Measurements from ENCODE around the gene CGB3. TPM values are rescaled to one million over a fixed set of nuclear protein-coding genes. Genes with fewer than 3 reads are reported as not detected.
"Not testable (repeated sequence)": the region's sequence is repeated elsewhere in the genome, so short reads cannot be mapped to it uniquely, and the experiment has no call there.

CGB3 gene
- total and polyA plus RNA-seq, 8 donors, result 0.81 TPM; not detected in 7

GRCh38 chr19:49059053-49059452, 34.9 kb upstream of the CGB3 start:
- Histone ChIP-seq H3K4me1 (peaks cover 7 to 21% of the 10 kb centered on the region in 2 donors), H3K36me3 (no peaks in the 10 kb centered on the region), H3K27me3 (peaks cover 0 to 93% of the 10 kb centered on the region in 2 donors), H3K9me3 (no peaks in the 10 kb centered on the region), H3K27ac (no peak overlapping the region), H3K4me3 (no peak overlapping the region)
- no peak for ATAC-seq
- TF ChIP-seq CTCF (IDR thresholded peaks at IDR 0.05), result no peak
- intact Hi-C loops (cut with DNase I), result no loop called here
- no peak for DNase-seq

GRCh38 chr19:49058562-49058961, 34.4 kb upstream of the CGB3 start:
- Histone ChIP-seq H3K9me3 (no peaks in the 10 kb centered on the region), H3K4me1 (peaks cover 7 to 21% of the 10 kb centered on the region in 2 donors), H3K4me3 (no peak overlapping the region), H3K36me3 (no peaks in the 10 kb centered on the region), H3K27ac (no peak overlapping the region), H3K27me3 (peaks cover 0 to 88% of the 10 kb centered on the region in 2 donors)
- TF ChIP-seq CTCF (IDR thresholded peaks at IDR 0.05), result no peak
- no peak for DNase-seq
- intact Hi-C loops (cut with DNase I), result no loop called here
- no peak for ATAC-seq

GRCh38 chr19:49057636-49058234, 33.6 kb upstream of the CGB3 start, which contains the start of gene CGB7:
TSS of gene CGB7 (minus strand) at chr19:49057749. CDS start at chr19:49055375, 2,374 bp downstream.
- H3K4me1 ChIP-seq, result peaks cover 7 to 21% of the 10 kb centered on the region in 2 donors
- H3K36me3 ChIP-seq, result no peaks in the 10 kb centered on the region
- intact Hi-C loops (cut with DNase I), result no loop called here
- TF ChIP-seq CTCF (IDR thresholded peaks at IDR 0.05), result no peak
- no peak within 1 kb of the TSS for H3K27ac ChIP-seq
- peaks cover 0 to 80% of the 10 kb centered on the region in 2 donors for H3K27me3 ChIP-seq
- H3K4me3 ChIP-seq, result peak within 1 kb of the TSS; percentile 19 to 48
- ATAC-seq (peak; percentile 88), DNase-seq (peak in 3 of 4 donors; percentile 58 to 89 (median 72))
- H3K9me3 ChIP-seq, result no peaks in the 10 kb centered on the region

GRCh38 chr19:49056902-49057596, 32.9 kb upstream of the CGB3 start:
- Histone ChIP-seq H3K27me3 (peaks cover 0 to 73% of the 10 kb centered on the region in 2 donors), H3K4me3 (peak overlapping the region in 1 of 2 donors; percentile 48), H3K4me1 (peaks cover 7 to 21% of the 10 kb centered on the region in 2 donors)
- intact Hi-C loops (cut with DNase I); DNase-seq; H3K9me3 ChIP-seq; H3K36me3 ChIP-seq; H3K27ac ChIP-seq: not testable (repeated sequence)
- ATAC-seq, result peak; percentile 4

- peaks cover 7 to 21% of the 10 kb centered on the region in 2 donors for H3K4me1 ChIP-seq
- H3K36me3 ChIP-seq, result no peaks in the 10 kb centered on the region
- H3K9me3 ChIP-seq, result no peaks in the 10 kb centered on the region
- DNase-seq (peak in 3 of 4 donors; percentile 43 to 92 (median 64)), ATAC-seq (peak; percentile 94)
- no peak overlapping the region for H3K27ac ChIP-seq
- intact Hi-C loops (cut with DNase I), result no loop called here
- peak overlapping the region; percentile 40 to 48 for H3K4me3 ChIP-seq
- no peak for TF ChIP-seq CTCF (IDR thresholded peaks at IDR 0.05)
- peaks cover 0 to 66% of the 10 kb centered on the region in 2 donors for H3K27me3 ChIP-seq
Observed at GRCh38 chr19:49056101-49056901, 32.2 kb upstream of the CGB3 start.

GRCh38 chr19:49050376-49051033, 26.4 kb upstream of the CGB3 start:
- H3K27me3 ChIP-seq; H3K4me3 ChIP-seq; DNase-seq; H3K9me3 ChIP-seq; intact Hi-C loops (cut with DNase I); H3K36me3 ChIP-seq; ATAC-seq; H3K27ac ChIP-seq; H3K4me1 ChIP-seq: not testable (repeated sequence)

- H3K36me3 ChIP-seq; intact Hi-C loops (cut with DNase I); ATAC-seq; DNase-seq; H3K27ac ChIP-seq; H3K4me1 ChIP-seq; H3K27me3 ChIP-seq; H3K9me3 ChIP-seq; H3K4me3 ChIP-seq: not testable (repeated sequence)
Observed at GRCh38 chr19:49049834-49050233, 25.7 kb upstream of the CGB3 start.

GRCh38 chr19:49049011-49049410, 24.9 kb upstream of the CGB3 start, which contains the start of gene CGB8:
TSS of gene CGB8 (minus strand) at chr19:49049111. CDS start at chr19:49048739, 372 bp downstream.
- peak in 1 of 4 donors; percentile 33 for DNase-seq
- H3K27me3 ChIP-seq; H3K27ac ChIP-seq; H3K9me3 ChIP-seq; ATAC-seq; H3K36me3 ChIP-seq; H3K4me1 ChIP-seq; intact Hi-C loops (cut with DNase I); H3K4me3 ChIP-seq: not testable (repeated sequence)
